Mesodermal cell (in vitro differentiated cells): ENCODE data around the gene MACROH2A1.

Source experiments
- H3K27ac ChIP-seq: 2 replicates; pipeline ENCODE4 v1.7.0; 2013; ENCODE audit warnings: mild to moderate bottlenecking, low read depth, low read length, moderate library complexity; ENCODE audit not compliant: severe bottlenecking
- H3K36me3 ChIP-seq: 2 replicates; pipeline ENCODE4 v1.7.1; 2013; ENCODE audit warnings: mild to moderate bottlenecking, low read length, moderate library complexity; ENCODE audit not compliant: control insufficient read depth, insufficient read depth
- H3K4me1 ChIP-seq: one replicate; pipeline ENCODE4 v1.7.1; 2013; ENCODE audit warnings: mild to moderate bottlenecking, low read length; ENCODE audit not compliant: insufficient read depth, control insufficient read depth, poor library complexity, severe bottlenecking
- H3K4me3 ChIP-seq: 2 replicates; pipeline ENCODE4 v1.7.0; 2013; ENCODE audit warnings: low read length, control low read depth, mild to moderate bottlenecking; ENCODE audit not compliant: insufficient read depth, poor library complexity, severe bottlenecking; ENCODE audit errors: extremely low read depth
- H3K9me3 ChIP-seq: 2 replicates; pipeline ENCODE4 v1.7.1; 2013; ENCODE audit warnings: mild to moderate bottlenecking, low read length, moderate library complexity; ENCODE audit not compliant: control insufficient read depth
- whole genome bisulfite sequencing, 2 experiments: methylation state at CpG; one replicate each; pipeline ENCODE4 v1.1.5; 2013; ENCODE audit warnings: missing lambda C conversion rate in 2 of 2; ENCODE audit not compliant: insufficient coverage in 2 of 2; 5-methylcytosine and 5-hydroxymethylcytosine counted together

MACROH2A1 gene

DNA sequence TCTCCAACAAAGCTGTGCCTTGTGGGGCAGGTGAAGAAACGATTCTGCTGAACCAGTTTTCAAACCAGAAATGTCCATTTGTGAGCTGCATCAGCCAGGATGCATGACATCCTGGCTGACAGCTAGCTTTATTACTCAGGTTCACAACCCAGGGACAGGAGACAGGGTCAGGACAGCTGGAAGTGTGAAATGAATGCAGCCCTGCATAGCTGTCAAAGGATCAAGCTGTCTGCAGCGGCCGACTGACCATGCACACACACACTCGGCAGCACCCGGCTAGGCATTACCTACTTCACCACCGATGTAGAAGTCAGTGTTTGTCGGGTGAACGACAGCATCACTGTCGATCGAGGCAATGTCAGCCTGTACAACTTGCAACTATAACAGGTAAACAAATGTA, 48.5 kb downstream of the MACROH2A1 start:
- H3K36me3 ChIP-seq, result peaks cover 94% of the 10 kb centered on the region
- H3K9me3 ChIP-seq, result no peaks in the 10 kb centered on the region
- no peak overlapping the region for H3K27ac ChIP-seq
- WGBS, 2 experiments, result 96 to 98% methylated on average over 9 of the region's 10 CpGs
- no peaks in the 10 kb centered on the region for H3K4me1 ChIP-seq
- no peak overlapping the region for H3K4me3 ChIP-seq

GRCh38 chr5:135349886-135350285, 49.1 kb downstream of the MACROH2A1 start:
- no peak overlapping the region for H3K27ac ChIP-seq
- H3K4me1 ChIP-seq, result no peaks in the 10 kb centered on the region
- H3K9me3 ChIP-seq, result no peaks in the 10 kb centered on the region
- peaks cover 94% of the 10 kb centered on the region for H3K36me3 ChIP-seq
- H3K4me3 ChIP-seq, result no peak overlapping the region

- 90 to 100% methylated on average over 1 of the region's 1 CpG for WGBS, 2 experiments
- Histone ChIP-seq H3K9me3 (no peaks in the 10 kb centered on the region), H3K4me3 (no peak overlapping the region), H3K27ac (no peak overlapping the region), H3K4me1 (no peaks in the 10 kb centered on the region), H3K36me3 (peaks cover 94% of the 10 kb centered on the region)
Observed at GRCh38 chr5:135349451-135349850, 49.6 kb downstream of the MACROH2A1 start.

DNA sequence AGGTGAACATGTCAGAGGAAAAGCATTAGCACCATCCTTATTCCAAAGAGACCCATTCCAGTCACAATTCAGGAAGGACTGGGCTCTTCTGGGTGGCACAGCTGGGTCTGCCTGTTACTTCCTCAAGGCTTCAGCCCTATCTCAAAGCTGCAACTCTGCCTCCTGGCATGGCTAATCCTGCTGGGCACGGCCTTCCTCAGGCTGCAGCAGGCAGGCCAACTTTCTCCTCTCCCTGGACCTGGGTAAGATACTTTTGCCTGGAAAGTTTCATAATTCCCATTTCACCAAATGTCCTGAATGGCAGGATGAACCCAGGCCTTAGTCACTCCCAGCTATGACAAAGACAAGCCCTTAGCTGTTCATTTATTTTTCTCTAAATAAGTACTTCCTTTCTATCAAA, 50.1 kb downstream of the MACROH2A1 start:
- Histone ChIP-seq H3K4me3 (no peak overlapping the region), H3K9me3 (no peaks in the 10 kb centered on the region), H3K36me3 (peaks cover 94% of the 10 kb centered on the region), H3K27ac (no peak overlapping the region), H3K4me1 (no peaks in the 10 kb centered on the region)
- WGBS, 2 experiments, result 83 to 89% methylated on average over 1 of the region's 1 CpG

GRCh38 chr5:135347392-135347791, 51.6 kb downstream of the MACROH2A1 start:
- Histone ChIP-seq H3K9me3 (no peaks in the 10 kb centered on the region), H3K4me1 (no peaks in the 10 kb centered on the region), H3K36me3 (peaks cover 95% of the 10 kb centered on the region), H3K27ac (no peak overlapping the region), H3K4me3 (no peak overlapping the region)
- 86 to 100% methylated on average over 1 to 4 of the region's 4 CpGs for WGBS, 2 experiments

DNA sequence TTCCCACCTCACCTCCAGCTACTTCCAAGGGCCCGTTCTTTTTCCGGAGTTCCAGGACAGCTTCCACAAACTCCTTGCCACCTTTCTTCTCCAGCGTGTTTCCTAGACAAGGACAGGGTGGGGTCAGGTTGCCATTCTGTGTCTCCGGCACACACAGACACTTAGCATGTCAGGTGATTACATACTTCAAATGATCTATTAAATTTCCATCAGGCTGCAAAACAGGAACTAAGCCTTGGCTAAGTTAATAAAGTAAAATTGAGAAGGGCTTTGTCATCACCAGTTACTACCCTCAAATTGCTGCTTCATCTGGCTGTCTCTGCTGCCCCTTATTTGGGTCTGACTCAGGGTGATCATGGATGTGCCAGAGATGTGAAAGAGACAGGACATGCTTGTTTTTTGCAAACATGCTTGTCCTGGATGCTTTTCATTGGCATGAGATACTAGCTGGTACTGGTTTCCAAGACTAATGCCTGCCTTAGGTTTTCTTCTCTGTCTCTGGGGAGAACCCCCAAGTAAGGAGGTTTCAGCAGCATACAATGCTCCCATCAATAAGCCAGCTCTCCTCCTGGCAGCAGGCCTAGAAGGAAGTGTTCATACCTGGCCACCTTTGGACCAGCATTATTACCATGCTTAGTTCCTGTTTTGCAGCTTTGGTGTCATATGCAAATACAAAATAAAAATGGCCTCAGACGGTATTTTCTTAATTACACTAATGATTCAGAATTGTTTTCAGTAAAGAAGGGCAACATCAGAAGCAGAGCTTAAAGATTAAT, 52.9 kb downstream of the MACROH2A1 start:
- H3K36me3 ChIP-seq, result peaks cover 98% of the 10 kb centered on the region
- no peak overlapping the region for H3K27ac ChIP-seq
- H3K9me3 ChIP-seq, result no peaks in the 10 kb centered on the region
- no peaks in the 10 kb centered on the region for H3K4me1 ChIP-seq
- WGBS, 2 experiments, result 95 to 100% methylated on average over 2 to 3 of the region's 5 CpGs
- H3K4me3 ChIP-seq, result no peak overlapping the region

- 95 to 100% methylated on average over 2 of the region's 3 CpGs for WGBS, 2 experiments
- Histone ChIP-seq H3K9me3 (no peaks in the 10 kb centered on the region), H3K27ac (no peak overlapping the region), H3K4me1 (no peaks in the 10 kb centered on the region), H3K4me3 (no peak overlapping the region), H3K36me3 (peaks cover 98% of the 10 kb centered on the region)
Observed at GRCh38 chr5:135344349-135344748, 54.7 kb downstream of the MACROH2A1 start.

- no peaks in the 10 kb centered on the region for H3K4me1 ChIP-seq
- H3K4me3 ChIP-seq, result no peak overlapping the region
- WGBS, 2 experiments, result 90 to 92% methylated on average over 9 to 10 of the region's 10 CpGs
- H3K36me3 ChIP-seq, result peaks cover 99% of the 10 kb centered on the region
- H3K9me3 ChIP-seq, result no peaks in the 10 kb centered on the region
- no peak overlapping the region for H3K27ac ChIP-seq
Observed at GRCh38 chr5:135343413-135343812, 55.6 kb downstream of the MACROH2A1 start.

DNA sequence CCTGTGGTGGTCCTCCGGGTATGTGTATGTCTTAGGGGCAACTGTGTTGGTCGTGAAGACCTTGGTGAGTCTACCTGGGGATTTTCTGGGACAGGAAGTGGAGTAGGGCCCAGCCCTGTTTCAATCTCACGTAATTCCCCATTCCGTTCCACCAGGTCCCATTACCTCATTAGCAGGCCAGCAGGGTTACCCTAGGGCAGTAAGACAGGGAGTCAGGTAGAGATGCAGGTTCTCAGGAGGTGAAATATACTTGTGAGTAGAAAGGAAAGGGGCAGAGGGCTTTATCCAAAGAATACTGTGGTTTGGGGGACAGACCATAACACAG, 56.5 kb downstream of the MACROH2A1 start:
- H3K4me1 ChIP-seq, result no peaks in the 10 kb centered on the region
- peaks cover 99% of the 10 kb centered on the region for H3K36me3 ChIP-seq
- H3K4me3 ChIP-seq, result no peak overlapping the region
- 100% methylated on average over 1 of the region's 4 CpGs; no CpG with 5 or more reads in 1 of the 2 experiments for WGBS, 2 experiments
- no peaks in the 10 kb centered on the region for H3K9me3 ChIP-seq
- H3K27ac ChIP-seq, result no peak overlapping the region

GRCh38 chr5:135341696-135342550, 57.1 kb downstream of the MACROH2A1 start:
- Histone ChIP-seq H3K4me3 (no peak overlapping the region), H3K27ac (no peak overlapping the region), H3K9me3 (no peaks in the 10 kb centered on the region), H3K4me1 (no peaks in the 10 kb centered on the region), H3K36me3 (peaks cover 100% of the 10 kb centered on the region)
- WGBS, 2 experiments, result 95 to 98% methylated on average over 6 to 7 of the region's 7 CpGs
